Measurements from ENCODE around the gene DPP6.

The DPP6 gene

GRCh38 chr7:154232700-154233099 is 180.5 kb downstream of the DPP6 start:
- no peak for DNase-seq (ENCODE audit: low read depth)

GRCh38 chr7:154241988-154242387 is 189.8 kb downstream of the DPP6 start:
- DNase-seq (ENCODE audit: low read depth), result no peak

- DNase-seq (ENCODE audit: low read depth), result no peak
These were observed 190.5 kb downstream of the DPP6 start for GRCh38 chr7:154242709-154243108.

GRCh38 chr7:154252046-154252445 is 199.8 kb downstream of the DPP6 start:
- no peak for DNase-seq (ENCODE audit: low read depth)

GRCh38 chr7:154253810-154254209 is 201.6 kb downstream of the DPP6 start:
- DNase-seq (ENCODE audit: low read depth), result no peak

- no peak for DNase-seq (ENCODE audit: low read depth)
These were observed 203.1 kb downstream of the DPP6 start for GRCh38 chr7:154255324-154255723.

GRCh38 chr7:154256150-154256549 is 204.0 kb downstream of the DPP6 start:
- DNase-seq (ENCODE audit: low read depth), result no peak

- DNase-seq (ENCODE audit: low read depth), result no peak
These were observed 207.2 kb downstream of the DPP6 start for GRCh38 chr7:154259396-154259795.

- DNase-seq (ENCODE audit: low read depth), result no peak
These were observed 235.2 kb downstream of the DPP6 start for GRCh38 chr7:154287356-154287755.

GRCh38 chr7:154289119-154289518 is 236.9 kb downstream of the DPP6 start:
- no peak for DNase-seq (ENCODE audit: low read depth)

GRCh38 chr7:154296443-154296842 is 244.2 kb downstream of the DPP6 start:
- no peak for DNase-seq (ENCODE audit: low read depth)

GRCh38 chr7:154299736-154300135 is 247.5 kb downstream of the DPP6 start:
- DNase-seq (ENCODE audit: low read depth), result no peak

- DNase-seq (ENCODE audit: low read depth), result no peak
These were observed 250.2 kb downstream of the DPP6 start for GRCh38 chr7:154302380-154302779.

GRCh38 chr7:154304231-154304630 is 252.0 kb downstream of the DPP6 start:
- DNase-seq (ENCODE audit: low read depth), result no peak

GRCh38 chr7:154304740-154305700 is 252.8 kb downstream of the DPP6 start:
- DNase-seq (ENCODE audit: low read depth), result no peak

- DNase-seq (ENCODE audit: low read depth), result no peak
These were observed 253.8 kb downstream of the DPP6 start for GRCh38 chr7:154306036-154306435.

- DNase-seq (ENCODE audit: low read depth), result no peak
These were observed 256.7 kb downstream of the DPP6 start for GRCh38 chr7:154308928-154309327.

GRCh38 chr7:154310114-154310513 is 257.9 kb downstream of the DPP6 start:
- DNase-seq (ENCODE audit: low read depth), result no peak

GRCh38 chr7:154324196-154324595 is 272.0 kb downstream of the DPP6 start:
- no peak for DNase-seq (ENCODE audit: low read depth)

- no peak for DNase-seq (ENCODE audit: low read depth)
These were observed 274.2 kb downstream of the DPP6 start for GRCh38 chr7:154326421-154326820.

GRCh38 chr7:154330318-154330717 is 278.1 kb downstream of the DPP6 start:
- no peak for DNase-seq (ENCODE audit: low read depth)

- DNase-seq (ENCODE audit: low read depth), result no peak
These were observed 280.8 kb downstream of the DPP6 start for GRCh38 chr7:154332811-154333580.

GRCh38 chr7:154336295-154336694 is 284.1 kb downstream of the DPP6 start:
- no peak for DNase-seq (ENCODE audit: low read depth)

Data from EH (cell line).